BJ (cell line): ENCODE data around the gene LHFPL6. TPM values are rescaled to one million over a fixed set of nuclear protein-coding genes. Genes with fewer than 3 reads are reported as not detected.

Experiments used
- CTCF ChIA-PET: fragments of 350-600 bp; formaldehyde crosslinking; extraction: SDS; loops from one replicate; lab custom pipeline; 2021; ENCODE audit warnings: antibody characterized with exemption, inconsistent platforms; lab: Yijun Ruan, JAX
- POLR2A ChIA-PET: fragments of 300-600 bp; sonication (Branson Sonifier 250); formaldehyde crosslinking; extraction: SDS; loops from one replicate; lab custom pipeline; 2021; ENCODE audit warnings: antibody characterized with exemption; lab: Charles Lee
- DNase-seq: peaks from one replicate; pipeline ENCODE4 v3.0.0-alpha.2; 2011; ENCODE audit warnings: low read depth
- H3K27me3 ChIP-seq: 2 replicates; pipeline ENCODE4 v1.6.0; 2011; ENCODE audit warnings: low read length; ENCODE audit not compliant: control insufficient read depth, insufficient read depth
- H3K36me3 ChIP-seq: 2 replicates; pipeline ENCODE4 v1.5.1; 2011; ENCODE audit warnings: low read length; ENCODE audit not compliant: control insufficient read depth, insufficient read depth
- H3K4me3 ChIP-seq: 2 replicates; pipeline ENCODE4 v1.5.1; 2011; ENCODE audit warnings: low read depth, mild to moderate bottlenecking, control low read depth, low read length
- CTCF ChIP-seq: IDR thresholded peaks from 2 replicates; pipeline ENCODE4 v1.5.1; 2011; ENCODE audit warnings: low read depth, mild to moderate bottlenecking, control low read depth, inconsistent platforms, low read length, moderate library complexity; ENCODE audit not compliant: insufficient read depth
- polyA plus RNA-seq: library from polyadenylated mRNA; depleted of rRNA; stranded (reverse); fragments of >200 nt; gene quantifications from 2 replicates; pipeline ENCODE4 v1.2.3, GENCODE V29; 2011

LHFPL6 gene
- polyA plus RNA-seq, 1 experiment, result 69.0 TPM

DNA sequence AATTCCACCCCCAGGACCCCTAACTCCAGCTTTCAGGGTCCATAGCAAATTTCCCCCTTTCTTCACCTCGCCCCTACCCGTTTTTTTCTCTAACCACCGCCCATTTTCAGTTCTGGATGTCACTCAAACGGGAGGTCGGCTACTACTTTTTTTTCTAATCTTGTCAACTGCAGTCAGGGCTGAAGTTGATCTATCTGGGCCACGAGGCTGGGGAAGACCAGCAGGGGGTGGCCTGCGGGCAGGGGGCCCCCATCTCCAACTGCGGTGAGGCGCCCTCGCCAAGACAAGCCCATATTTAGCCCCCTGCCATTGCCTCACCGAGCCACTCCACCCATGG is 748 bp downstream of the LHFPL6 start:
- no peaks in the 10 kb centered on the region for H3K27me3 ChIP-seq
- no peaks in the 10 kb centered on the region for H3K36me3 ChIP-seq
- no peak for DNase-seq
- CTCF ChIA-PET, result interaction anchor here (0.8 to 4.9 kb wide), 10 partner anchors 10 to 328 kb away, joined by 3 to 35 read pairs (median 3); no protein-coding TSS in a partner anchor
- no peak for TF ChIP-seq CTCF
- POLR2A ChIA-PET, result no interaction called here
- H3K4me3 ChIP-seq, result peak overlapping the region; percentile 90

DNA sequence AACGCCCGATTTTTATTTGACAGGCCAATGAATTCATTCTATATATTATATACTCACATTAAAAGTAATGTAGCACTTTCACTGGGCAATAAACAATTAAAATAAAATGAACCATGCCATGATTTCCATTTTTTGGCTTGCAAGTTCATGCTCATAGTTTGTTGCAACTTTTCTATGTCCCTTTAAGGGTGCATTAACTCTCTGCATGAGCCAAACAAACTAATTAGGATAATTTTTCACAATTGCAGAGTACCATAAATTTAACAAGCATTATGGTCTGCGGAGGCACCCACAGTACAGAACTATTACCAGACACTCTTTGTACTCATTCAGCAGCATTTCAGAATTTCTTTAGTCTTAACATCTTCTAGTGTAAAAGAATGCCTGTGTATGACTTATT is 1.4 kb downstream of the LHFPL6 start:
- Histone ChIP-seq H3K4me3 (peak overlapping the region; percentile 90), H3K36me3 (no peaks in the 10 kb centered on the region), H3K27me3 (no peaks in the 10 kb centered on the region)
- DNase-seq, result no peak
- POLR2A ChIA-PET, result no interaction called here
- CTCF ChIA-PET, result interaction anchor here (1.5 to 4.9 kb wide), 2 partner anchors 10 to 199 kb away, joined by 3 to 35 read pairs; no protein-coding TSS in a partner anchor
- TF ChIP-seq CTCF, result no peak

DNA sequence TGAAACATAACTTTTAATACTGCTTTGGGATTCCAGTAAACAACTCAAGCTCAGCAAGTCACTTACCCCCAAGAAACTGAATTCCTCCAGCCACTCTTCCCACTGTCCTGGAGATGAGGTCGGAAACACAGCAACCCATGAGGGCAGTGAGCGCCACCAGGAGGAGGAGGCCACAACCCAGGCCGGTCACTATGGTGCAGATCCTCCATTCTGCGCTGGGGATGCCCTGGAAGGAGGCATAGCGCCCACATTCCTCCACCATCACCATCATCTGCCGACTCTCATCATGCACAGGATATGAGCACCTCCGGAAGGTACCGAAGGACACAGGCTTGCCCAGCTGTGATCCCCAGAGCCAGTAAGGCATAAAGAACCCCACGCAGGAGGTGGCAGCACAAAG is 2.2 kb downstream of the LHFPL6 start:
- Histone ChIP-seq H3K36me3 (no peaks in the 10 kb centered on the region), H3K27me3 (no peaks in the 10 kb centered on the region), H3K4me3 (no peak overlapping the region)
- ChIA-PET CTCF (interaction anchor here (0.9 to 4.9 kb wide), 3 partner anchors 11 to 198 kb away, joined by 3 to 35 read pairs (median 5); no protein-coding TSS in a partner anchor), POLR2A (no interaction called here)
- DNase-seq, result no peak
- 0 out of 2 replicates have a peak, but pooled peaks have one; percentile 19 for TF ChIP-seq CTCF

DNA sequence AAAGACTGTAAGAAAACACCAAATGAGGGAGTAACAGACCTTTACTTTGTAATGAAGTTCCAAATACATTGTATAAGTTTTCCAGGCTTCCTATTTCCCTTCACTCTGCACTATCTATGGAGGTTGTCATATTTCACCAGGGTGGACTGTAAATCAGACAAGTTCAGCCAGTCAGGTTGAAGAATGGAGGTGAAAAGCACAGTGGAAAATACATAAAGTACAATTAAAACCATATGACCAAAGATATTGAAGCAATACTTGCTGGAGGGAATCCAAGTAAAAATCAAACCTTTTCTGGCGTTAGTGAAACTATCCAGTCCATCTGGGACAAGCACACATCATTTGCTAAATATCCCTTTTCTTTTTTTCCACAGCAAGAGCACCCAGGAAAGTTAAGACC is 3.2 kb downstream of the LHFPL6 start:
- Histone ChIP-seq H3K27me3 (no peaks in the 10 kb centered on the region), H3K36me3 (no peaks in the 10 kb centered on the region), H3K4me3 (peak overlapping the region; percentile 2; the same call in 1 of the 2 replicates)
- CTCF ChIA-PET, result interaction anchor here (0.9 to 4.9 kb wide), 3 partner anchors 12 to 197 kb away, joined by 3 to 35 read pairs (median 5); no protein-coding TSS in a partner anchor
- TF ChIP-seq CTCF, result no peak
- POLR2A ChIA-PET, result no interaction called here
- no peak for DNase-seq

- Histone ChIP-seq H3K27me3 (no peaks in the 10 kb centered on the region), H3K4me3 (no peak overlapping the region), H3K36me3 (no peaks in the 10 kb centered on the region)
- DNase-seq, result no peak
- POLR2A ChIA-PET, result no interaction called here
- CTCF ChIA-PET, result interaction anchor here (1.4 kb wide), 1 partner anchor 182 kb away, joined by 3 read pairs; no protein-coding TSS in a partner anchor
- no peak for TF ChIP-seq CTCF
Measured at GRCh38 chr13:39599012-39599411, 4.0 kb downstream of the LHFPL6 start.
